ENCODE results near the gene CNTN5. TPM values are rescaled to one million over a fixed set of nuclear protein-coding genes. Genes with fewer than 3 reads are reported as not detected.

CNTN5 gene
- polyA plus RNA-seq, 1 donor from 2014 or later: 1.1 TPM

- Histone ChIP-seq H3K27me3 (ENCODE audit: insufficient read depth, low read depth, low read length) (no peaks in the 10 kb centered on the region), H3K79me2 (replicated peaks; ENCODE audit: insufficient read depth, low read length) (no peaks in the 10 kb centered on the region), H3K36me3 (ENCODE audit: insufficient read depth, low read length) (no peaks in the 10 kb centered on the region), H3K4me2 (ENCODE audit: low read length) (no peak overlapping the region), H3F3A (ENCODE audit: insufficient read depth, low read length, poor library complexity, severe bottlenecking) (no peaks in the 10 kb centered on the region), H2AFZ (ENCODE audit: low read depth, low read length) (no peak overlapping the region), H3K4me3 (ENCODE audit: low read length) (no peak overlapping the region), H4K20me1 (ENCODE audit: insufficient read depth) (no peaks in the 10 kb centered on the region), H3K9me3 (ENCODE audit: low read length) (no peaks in the 10 kb centered on the region), H3K9me2 (ENCODE audit: insufficient read depth, low read length) (no peaks in the 10 kb centered on the region), H3K9ac (ENCODE audit: low read length) (no peak overlapping the region), H3K27ac (ENCODE audit: low read length) (no peak overlapping the region)
- no peak for TF ChIP-seq EP300 (conservative IDR thresholded peaks at IDR 0.05; ENCODE audit: poor library complexity, severe bottlenecking)
- no peak for TF ChIP-seq TAF1 (IDR thresholded peaks at IDR 0.05; ENCODE audit: low read depth)
- TF ChIP-seq EZH2 (IDR thresholded peaks at IDR 0.05; ENCODE audit: borderline replicate concordance, insufficient read depth, low read length, poor library complexity, severe bottlenecking): no peak
- no peak for TF ChIP-seq CTCF (IDR thresholded peaks at IDR 0.05; ENCODE audit: poor library complexity, severe bottlenecking)
- TF ChIP-seq, protein P1, sequence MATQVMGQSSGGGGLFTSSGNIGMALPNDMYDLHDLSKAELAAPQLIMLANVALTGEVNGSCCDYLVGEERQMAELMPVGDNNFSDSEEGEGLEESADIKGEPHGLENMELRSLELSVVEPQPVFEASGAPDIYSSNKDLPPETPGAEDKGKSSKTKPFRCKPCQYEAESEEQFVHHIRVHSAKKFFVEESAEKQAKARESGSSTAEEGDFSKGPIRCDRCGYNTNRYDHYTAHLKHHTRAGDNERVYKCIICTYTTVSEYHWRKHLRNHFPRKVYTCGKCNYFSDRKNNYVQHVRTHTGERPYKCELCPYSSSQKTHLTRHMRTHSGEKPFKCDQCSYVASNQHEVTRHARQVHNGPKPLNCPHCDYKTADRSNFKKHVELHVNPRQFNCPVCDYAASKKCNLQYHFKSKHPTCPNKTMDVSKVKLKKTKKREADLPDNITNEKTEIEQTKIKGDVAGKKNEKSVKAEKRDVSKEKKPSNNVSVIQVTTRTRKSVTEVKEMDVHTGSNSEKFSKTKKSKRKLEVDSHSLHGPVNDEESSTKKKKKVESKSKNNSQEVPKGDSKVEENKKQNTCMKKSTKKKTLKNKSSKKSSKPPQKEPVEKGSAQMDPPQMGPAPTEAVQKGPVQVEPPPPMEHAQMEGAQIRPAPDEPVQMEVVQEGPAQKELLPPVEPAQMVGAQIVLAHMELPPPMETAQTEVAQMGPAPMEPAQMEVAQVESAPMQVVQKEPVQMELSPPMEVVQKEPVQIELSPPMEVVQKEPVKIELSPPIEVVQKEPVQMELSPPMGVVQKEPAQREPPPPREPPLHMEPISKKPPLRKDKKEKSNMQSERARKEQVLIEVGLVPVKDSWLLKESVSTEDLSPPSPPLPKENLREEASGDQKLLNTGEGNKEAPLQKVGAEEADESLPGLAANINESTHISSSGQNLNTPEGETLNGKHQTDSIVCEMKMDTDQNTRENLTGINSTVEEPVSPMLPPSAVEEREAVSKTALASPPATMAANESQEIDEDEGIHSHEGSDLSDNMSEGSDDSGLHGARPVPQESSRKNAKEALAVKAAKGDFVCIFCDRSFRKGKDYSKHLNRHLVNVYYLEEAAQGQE (IDR thresholded peaks at IDR 0.05; ENCODE audit: borderline replicate concordance): no peak
- TF ChIP-seq MXI1 (conservative IDR thresholded peaks at IDR 0.05; ENCODE audit: poor library complexity, severe bottlenecking): no peak
- no peak for TF ChIP-seq POLR2AphosphoS5 (IDR thresholded peaks at IDR 0.05)
- no peak for TF ChIP-seq SMC3 (conservative IDR thresholded peaks at IDR 0.05; ENCODE audit: poor library complexity)
- no peak for TF ChIP-seq RAD21 (conservative IDR thresholded peaks at IDR 0.05)
Measured at GRCh38 chr11:99188221-99188620, 167.5 kb downstream of the CNTN5 start.

- Histone ChIP-seq H3K27ac (ENCODE audit: low read length) (no peak overlapping the region), H3F3A (ENCODE audit: insufficient read depth, low read length, poor library complexity, severe bottlenecking) (no peaks in the 10 kb centered on the region), H3K27me3 (ENCODE audit: insufficient read depth, low read depth, low read length) (no peaks in the 10 kb centered on the region), H3K79me2 (replicated peaks; ENCODE audit: insufficient read depth, low read length) (no peaks in the 10 kb centered on the region), H3K36me3 (ENCODE audit: insufficient read depth, low read length) (no peaks in the 10 kb centered on the region), H4K20me1 (ENCODE audit: insufficient read depth) (no peaks in the 10 kb centered on the region), H3K4me3 (ENCODE audit: low read length) (no peak overlapping the region), H3K9me2 (ENCODE audit: insufficient read depth, low read length) (no peaks in the 10 kb centered on the region), H3K9ac (ENCODE audit: low read length) (no peak overlapping the region), H2AFZ (ENCODE audit: low read depth, low read length) (no peak overlapping the region), H3K4me2 (ENCODE audit: low read length) (no peak overlapping the region), H3K9me3 (ENCODE audit: low read length) (no peaks in the 10 kb centered on the region)
- TF ChIP-seq POLR2AphosphoS5 (IDR thresholded peaks at IDR 0.05): no peak
- TF ChIP-seq SMC3 (conservative IDR thresholded peaks at IDR 0.05; ENCODE audit: poor library complexity): no peak
- no peak for TF ChIP-seq EP300 (conservative IDR thresholded peaks at IDR 0.05; ENCODE audit: poor library complexity, severe bottlenecking)
- TF ChIP-seq TAF1 (IDR thresholded peaks at IDR 0.05; ENCODE audit: low read depth): no peak
- no peak for TF ChIP-seq EZH2 (IDR thresholded peaks at IDR 0.05; ENCODE audit: borderline replicate concordance, insufficient read depth, low read length, poor library complexity, severe bottlenecking)
- no peak for TF ChIP-seq CTCF (IDR thresholded peaks at IDR 0.05; ENCODE audit: poor library complexity, severe bottlenecking)
- TF ChIP-seq, protein P1 (IDR thresholded peaks at IDR 0.05; ENCODE audit: borderline replicate concordance): no peak
- no peak for TF ChIP-seq RAD21 (conservative IDR thresholded peaks at IDR 0.05)
- no peak for TF ChIP-seq MXI1 (conservative IDR thresholded peaks at IDR 0.05; ENCODE audit: poor library complexity, severe bottlenecking)
Measured at GRCh38 chr11:99192716-99193115, 172.0 kb downstream of the CNTN5 start.
